Neural cell (in vitro differentiated cells): ENCODE measurements around the gene NIFK.

Experiments
- CTCF ChIP-seq: fragments of 450-650 bp; IDR thresholded peaks from 2 replicates; pipeline ENCODE4 v1.5.1; 2014; ENCODE audit warnings: antibody characterized with exemption, mild to moderate bottlenecking, moderate library complexity; ENCODE audit not compliant: poor library complexity, severe bottlenecking
- EP300 ChIP-seq: fragments of 450-650 bp; conservative IDR thresholded peaks from 2 replicates; pipeline ENCODE4 v1.6.1; 2014; ENCODE audit warnings: antibody characterized with exemption, mild to moderate bottlenecking, moderate library complexity; ENCODE audit not compliant: poor library complexity, severe bottlenecking
- EZH2 ChIP-seq: fragments of 200-600, 300-800 bp; shearing (Covaris generic), sonication (generic); IDR thresholded peaks from 2 replicates; pipeline ENCODE4 v1.6.1; 2014; ENCODE audit warnings: antibody characterized with exemption, low read length, borderline replicate concordance, mild to moderate bottlenecking; ENCODE audit not compliant: insufficient read depth, poor library complexity, severe bottlenecking
- MXI1 ChIP-seq: fragments of 450-650 bp; conservative IDR thresholded peaks from 2 replicates; pipeline ENCODE4 v1.6.1; 2014; ENCODE audit warnings: antibody characterized with exemption, mild to moderate bottlenecking; ENCODE audit not compliant: poor library complexity, severe bottlenecking
- POLR2AphosphoS5 ChIP-seq: IDR thresholded peaks from 2 replicates; pipeline ENCODE4 v1.6.1; 2012
- RAD21 ChIP-seq: fragments of 450-650 bp; conservative IDR thresholded peaks from 2 replicates; pipeline ENCODE4 v1.6.1; 2014; ENCODE audit warnings: antibody characterized with exemption, mild to moderate bottlenecking, moderate library complexity
- TAF1 ChIP-seq: IDR thresholded peaks from 2 replicates; pipeline ENCODE4 v1.6.1; 2012; ENCODE audit warnings: low read depth

DNA sequence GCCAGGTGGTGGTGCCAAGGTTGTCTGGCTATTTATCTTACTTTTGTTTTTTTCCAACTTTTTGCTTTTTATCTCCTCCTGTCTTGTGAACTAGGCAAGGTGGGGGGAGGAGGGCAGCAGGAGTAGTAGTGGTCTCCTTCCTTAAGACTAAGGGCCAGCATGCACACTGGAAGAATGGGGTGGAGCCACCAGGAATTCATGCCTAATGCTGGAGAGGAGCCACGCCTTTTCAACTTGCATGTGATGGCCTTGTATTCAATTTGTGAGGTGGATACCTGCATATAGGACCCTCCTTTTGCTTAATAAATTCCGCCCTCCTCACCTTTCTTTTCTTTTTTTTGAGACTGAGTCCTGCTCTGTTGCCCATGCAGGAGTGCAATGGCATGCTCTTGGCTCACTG, 49.8 kb downstream of the NIFK start:
- TF ChIP-seq CTCF, result no peak
- no peak for TF ChIP-seq EZH2
- TF ChIP-seq POLR2AphosphoS5, result no peak
- TF ChIP-seq RAD21, result no peak
- no peak for TF ChIP-seq EP300
- TF ChIP-seq MXI1, result no peak
- no peak for TF ChIP-seq TAF1
